ENCODE results near the gene TRPM1.

Gene TRPM1

GRCh38 chr15:30962079-30962478, 139.4 kb downstream of the TRPM1 start:
- no peak for DNase-seq

GRCh38 chr15:30958219-30958618, 143.3 kb downstream of the TRPM1 start:
- no peak for DNase-seq

GRCh38 chr15:30956216-30957124, 145.1 kb downstream of the TRPM1 start:
- no peak for DNase-seq

- no peak for DNase-seq
Observed at GRCh38 chr15:30954674-30955073, 146.9 kb downstream of the TRPM1 start.

GRCh38 chr15:30953731-30954378, 147.7 kb downstream of the TRPM1 start:
- DNase-seq: no peak

GRCh38 chr15:30953183-30953582, 148.3 kb downstream of the TRPM1 start:
- no peak for DNase-seq
